Hepatocyte (in vitro differentiated cells): ENCODE measurements around the gene TDRD10. TPM values are rescaled to one million over a fixed set of nuclear protein-coding genes. Genes with fewer than 3 reads are reported as not detected.

Source experiments
- DNase-seq: peaks from one replicate; pipeline ENCODE4 v3.0.0-alpha.2; 2016; ENCODE audit warnings: low spot score
- H2AFZ ChIP-seq: fragments of 200-600 bp; sonication (generic); 2 replicates; pipeline ENCODE4 v1.6.0; 2016; ENCODE audit warnings: antibody characterized with exemption, mild to moderate bottlenecking
- H3K27ac ChIP-seq: fragments of 200-600 bp; sonication (generic); 2 replicates; pipeline ENCODE4 v1.5.1; 2016; ENCODE audit warnings: mild to moderate bottlenecking
- H3K27me3 ChIP-seq: fragments of 200-600 bp; sonication (generic); 2 replicates; pipeline ENCODE4 v1.6.1; 2016
- H3K36me3 ChIP-seq: fragments of 200-600 bp; sonication (generic); replicated peaks from 2 replicates; pipeline ENCODE4 v1.5.1; 2016; ENCODE audit warnings: low read depth; ENCODE audit not compliant: insufficient read depth
- H3K4me1 ChIP-seq: fragments of 200-600 bp; sonication (generic); 2 replicates; pipeline ENCODE4 v1.5.1; 2016; ENCODE audit warnings: mild to moderate bottlenecking, moderate library complexity; ENCODE audit not compliant: insufficient read depth
- H3K4me2 ChIP-seq: fragments of 200-600 bp; sonication (generic); 2 replicates; pipeline ENCODE4 v1.6.0; 2016
- H3K4me3 ChIP-seq: fragments of 200-600 bp; sonication (generic); 2 replicates; pipeline ENCODE4 v1.5.1; 2016; ENCODE audit warnings: mild to moderate bottlenecking
- H3K79me2 ChIP-seq: fragments of 200-600 bp; sonication (generic); 2 replicates; pipeline ENCODE4 v1.6.0; 2017; ENCODE audit warnings: mild to moderate bottlenecking
- H3K9me2 ChIP-seq: fragments of 200-600 bp; sonication (generic); replicated peaks from 2 replicates; pipeline ENCODE4 v1.6.0; 2017; ENCODE audit warnings: mild to moderate bottlenecking; ENCODE audit not compliant: insufficient read depth
- H3K9me3 ChIP-seq: fragments of 200-600 bp; sonication (generic); 2 replicates; pipeline ENCODE4 v1.5.1; 2016; ENCODE audit warnings: low read depth, mild to moderate bottlenecking
- H4K20me1 ChIP-seq: fragments of 200-600 bp; sonication (generic); 2 replicates; pipeline ENCODE4 v1.6.0; 2016; ENCODE audit warnings: mild to moderate bottlenecking; ENCODE audit not compliant: insufficient read depth, poor library complexity, severe bottlenecking
- CTCF ChIP-seq: fragments of 200-600 bp; sonication (generic); IDR thresholded peaks from 2 replicates; pipeline ENCODE4 v1.5.1; 2016; ENCODE audit warnings: antibody characterized with exemption, mild to moderate bottlenecking; ENCODE audit not compliant: poor library complexity
- EZH2 ChIP-seq: fragments of 200-600 bp; sonication (generic); IDR thresholded peaks from 2 replicates; pipeline ENCODE4 v1.6.1; 2016; ENCODE audit warnings: antibody characterized with exemption, mild to moderate bottlenecking, borderline replicate concordance
- EZH2phosphoT487 ChIP-seq: fragments of 200-600 bp; sonication (generic); IDR thresholded peaks from one replicate; pipeline ENCODE4 v1.6.1; 2018; ENCODE audit warnings: antibody characterized with exemption, mild to moderate bottlenecking, low read depth, moderate library complexity; ENCODE audit not compliant: unreplicated experiment, severe bottlenecking
- WGBS: methylation state at CpG from one replicate; pipeline ENCODE4 v1.1.6; 2016; ENCODE audit warnings: low lambda C conversion rate; ENCODE audit errors: missing lambda C conversion rate; 5-methylcytosine and 5-hydroxymethylcytosine counted together
- polyA plus RNA-seq: library from polyadenylated mRNA; unstranded; fragments of >200 nt; fragmentation: Nextera tagmentation; extraction: Ambion mirVana; gene quantifications from 2 replicates; pipeline ENCODE4 v1.2.1, GENCODE V29; 2016
- total RNA-seq: library from RNA; depleted of rRNA; stranded (reverse); fragments of >200 nt; gene quantifications from 2 replicates; pipeline ENCODE4 v1.2.3, GENCODE V29; 2014

Gene TDRD10
- total and polyA plus RNA-seq, 2 experiments from 2014 or later, result 0.20 TPM; not detected in 1

GRCh38 chr1:154550070-154550469, 48.1 kb downstream of the TDRD10 start:
- Histone ChIP-seq H3K27me3 (no peaks in the 10 kb centered on the region), H3K79me2 (peaks cover 8% of the 10 kb centered on the region), H4K20me1 (peaks cover 3% of the 10 kb centered on the region), H2AFZ (no peak overlapping the region), H3K9me2 (no peaks in the 10 kb centered on the region), H3K9me3 (no peaks in the 10 kb centered on the region), H3K36me3 (peaks cover 2% of the 10 kb centered on the region), H3K4me2 (no peak overlapping the region), H3K4me1 (peaks cover 6% of the 10 kb centered on the region), H3K27ac (no peak overlapping the region), H3K4me3 (no peak overlapping the region)
- WGBS, result 76% methylated on average over 5 of the region's 5 CpGs
- no peak for DNase-seq
- TF ChIP-seq EZH2phosphoT487 (no peak), CTCF (no peak), EZH2 (no peak)

GRCh38 chr1:154550657-154551056, 48.6 kb downstream of the TDRD10 start:
- no peak for TF ChIP-seq EZH2phosphoT487
- no peak for TF ChIP-seq CTCF
- no peak for TF ChIP-seq EZH2
- Histone ChIP-seq H3K9me2 (no peaks in the 10 kb centered on the region), H3K9me3 (no peaks in the 10 kb centered on the region), H2AFZ (no peak overlapping the region), H3K4me2 (no peak overlapping the region), H3K27ac (no peak overlapping the region), H3K4me3 (no peak overlapping the region), H3K36me3 (peaks cover 3% of the 10 kb centered on the region), H3K79me2 (peaks cover 14% of the 10 kb centered on the region), H3K4me1 (peaks cover 6% of the 10 kb centered on the region), H4K20me1 (peaks cover 6% of the 10 kb centered on the region), H3K27me3 (no peaks in the 10 kb centered on the region)
- 82% methylated on average over 6 of the region's 6 CpGs for WGBS
- DNase-seq, result no peak

GRCh38 chr1:154551474-154551873, 49.5 kb downstream of the TDRD10 start:
- Histone ChIP-seq H3K79me2 (peaks cover 22% of the 10 kb centered on the region), H3K27me3 (no peaks in the 10 kb centered on the region), H3K27ac (no peak overlapping the region), H3K36me3 (peaks cover 3% of the 10 kb centered on the region), H3K9me2 (no peaks in the 10 kb centered on the region), H4K20me1 (peaks cover 10% of the 10 kb centered on the region), H3K4me1 (peaks cover 11% of the 10 kb centered on the region), H2AFZ (no peak overlapping the region), H3K9me3 (no peaks in the 10 kb centered on the region), H3K4me2 (no peak overlapping the region), H3K4me3 (no peak overlapping the region)
- WGBS, result 95% methylated on average over 4 of the region's 4 CpGs
- TF ChIP-seq EZH2phosphoT487 (no peak), CTCF (no peak), EZH2 (no peak)
- DNase-seq, result no peak

GRCh38 chr1:154552036-154552435, 50.0 kb downstream of the TDRD10 start:
- Histone ChIP-seq H3K9me3 (no peaks in the 10 kb centered on the region), H4K20me1 (peaks cover 15% of the 10 kb centered on the region), H3K4me3 (no peak overlapping the region), H3K36me3 (peaks cover 3% of the 10 kb centered on the region), H3K79me2 (peaks cover 27% of the 10 kb centered on the region), H3K27ac (no peak overlapping the region), H2AFZ (no peak overlapping the region), H3K4me2 (no peak overlapping the region), H3K4me1 (peaks cover 9% of the 10 kb centered on the region), H3K27me3 (no peaks in the 10 kb centered on the region), H3K9me2 (no peaks in the 10 kb centered on the region)
- TF ChIP-seq EZH2phosphoT487, result no peak
- TF ChIP-seq CTCF, result no peak
- TF ChIP-seq EZH2, result no peak
- 97% methylated on average over 6 of the region's 6 CpGs for WGBS
- no peak for DNase-seq
